Prostate gland (tissue), 2 donors: ENCODE results near the gene DNM3.

Experiments used
- CTCF ChIP-seq, 4 experiments: fragments of 200-600 bp in 2 of 4; fragments of 450-650 bp in 2 of 4; sonication (generic) in 2 of 4; IDR thresholded peaks; 1 replicate in 3 of 4; 2 replicates in 1 of 4; pipeline ENCODE4 v1.5.1; 2016 to 2019; ENCODE audit warnings: antibody characterized with exemption in 4 of 4, mild to moderate bottlenecking in 2 of 4, moderate library complexity in 2 of 4
- POLR2A ChIP-seq: fragments of 450-650 bp; IDR thresholded peaks from one replicate; pipeline ENCODE4 v1.6.1; 2016; ENCODE audit warnings: antibody characterized with exemption, mild to moderate bottlenecking

GRCh38 chr1:172321451-172321850 lies 480.2 kb downstream of the DNM3 start:
- TF ChIP-seq POLR2A (no peak), CTCF (IDR thresholded peaks at IDR 0.05) (no peak)
